ENCODE results near the gene DLX2.
"Not testable (repeated sequence)": the region's sequence is repeated elsewhere in the genome, so short reads cannot be mapped to it uniquely, and the experiment has no call there.

Gene DLX2

DNA sequence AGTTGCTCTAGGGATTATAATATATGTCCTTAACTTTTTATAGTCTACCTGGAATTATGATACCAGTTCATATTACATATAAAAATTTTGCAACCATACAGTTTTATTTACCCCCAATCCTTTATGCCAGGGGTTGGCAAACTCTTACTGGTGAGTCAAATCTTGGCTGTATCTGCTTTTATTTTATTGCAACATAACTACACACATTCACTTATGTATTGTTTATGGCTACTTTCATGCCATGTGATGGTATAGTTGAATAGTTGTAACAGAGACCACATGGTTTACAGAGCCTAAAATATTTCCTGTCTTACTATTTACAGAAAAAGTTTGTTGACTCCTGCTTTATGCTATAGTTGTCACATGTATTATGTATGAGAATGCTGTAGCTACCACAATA, 25.8 kb upstream of the DLX2 start:
- no peak overlapping the region for H3K4me3 ChIP-seq (ENCODE audit: low read depth, low read length)
- no peak overlapping the region for H3K27ac ChIP-seq (ENCODE audit: low read depth, low read length)
- H3K4me1 ChIP-seq (ENCODE audit: control insufficient read depth, insufficient read depth, low read length, unreplicated experiment): no peaks in the 10 kb centered on the region
- no peaks in the 10 kb centered on the region for H3K79me2 ChIP-seq (ENCODE audit: control insufficient read depth, insufficient read depth, low read length, unreplicated experiment)
- no peak overlapping the region for H2AFZ ChIP-seq (ENCODE audit: low read length, unreplicated experiment)
- no peaks in the 10 kb centered on the region for H3K27me3 ChIP-seq (ENCODE audit: insufficient read depth, low read length)
- no peaks in the 10 kb centered on the region for H3K36me3 ChIP-seq (ENCODE audit: insufficient read depth, low read length)

DNA sequence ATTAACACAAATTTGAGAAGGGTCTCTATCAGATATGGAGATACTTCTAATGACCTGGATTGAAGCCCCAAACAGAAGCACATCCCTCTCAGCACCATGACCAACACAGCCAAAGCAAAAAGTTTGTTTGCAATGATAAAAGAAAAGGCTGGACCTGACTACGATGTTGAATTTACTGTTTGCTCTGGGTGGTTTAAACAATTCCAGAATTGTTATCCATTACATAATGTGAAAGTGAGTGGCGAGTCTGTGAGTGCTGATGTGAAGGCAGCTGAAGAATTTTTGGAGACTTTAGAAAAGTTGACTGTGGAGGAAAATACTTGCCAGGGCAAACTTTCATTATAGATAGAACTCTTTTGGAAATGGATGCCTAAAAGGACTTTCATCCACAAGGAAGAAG, 17.4 kb upstream of the DLX2 start:
- H3K36me3 ChIP-seq (ENCODE audit: insufficient read depth, low read length): no peaks in the 10 kb centered on the region
- H2AFZ ChIP-seq (ENCODE audit: low read length, unreplicated experiment): no peak overlapping the region
- H3K4me1 ChIP-seq (ENCODE audit: control insufficient read depth, insufficient read depth, low read length, unreplicated experiment): peaks cover 23% of the 10 kb centered on the region
- H3K4me3 ChIP-seq (ENCODE audit: low read depth, low read length): no peak overlapping the region
- no peaks in the 10 kb centered on the region for H3K79me2 ChIP-seq (ENCODE audit: control insufficient read depth, insufficient read depth, low read length, unreplicated experiment)
- no peaks in the 10 kb centered on the region for H3K27me3 ChIP-seq (ENCODE audit: insufficient read depth, low read length)
- no peak overlapping the region for H3K27ac ChIP-seq (ENCODE audit: low read depth, low read length)

DNA sequence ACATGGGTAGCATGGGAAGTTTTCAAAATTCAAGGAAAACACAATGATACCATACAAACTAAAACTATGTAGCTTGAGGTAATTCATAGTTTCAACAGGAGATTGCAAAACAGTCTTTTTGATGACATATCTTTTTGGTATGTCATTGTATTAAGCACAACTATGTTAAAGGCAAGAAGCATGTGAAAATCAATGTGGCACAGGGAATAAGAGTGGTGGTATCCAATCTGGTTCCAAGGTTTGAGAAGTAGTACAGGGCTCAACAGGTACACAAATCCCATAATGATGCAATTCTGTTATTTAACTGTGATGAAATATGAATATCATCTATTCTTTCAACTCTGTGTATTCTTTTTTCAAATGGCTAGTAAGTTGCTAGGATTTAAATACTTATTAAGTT, 16.4 kb upstream of the DLX2 start:
- H2AFZ ChIP-seq (ENCODE audit: low read length, unreplicated experiment): peak overlapping the region; percentile 82
- no peaks in the 10 kb centered on the region for H3K27me3 ChIP-seq (ENCODE audit: insufficient read depth, low read length)
- H3K4me1 ChIP-seq (ENCODE audit: control insufficient read depth, insufficient read depth, low read length, unreplicated experiment): peaks cover 23% of the 10 kb centered on the region
- H3K79me2 ChIP-seq (ENCODE audit: control insufficient read depth, insufficient read depth, low read length, unreplicated experiment): no peaks in the 10 kb centered on the region
- H3K4me3 ChIP-seq (ENCODE audit: low read depth, low read length): peak overlapping the region; percentile 67
- H3K27ac ChIP-seq (ENCODE audit: low read depth, low read length): peak overlapping the region; percentile 97
- H3K36me3 ChIP-seq (ENCODE audit: insufficient read depth, low read length): no peaks in the 10 kb centered on the region

DNA sequence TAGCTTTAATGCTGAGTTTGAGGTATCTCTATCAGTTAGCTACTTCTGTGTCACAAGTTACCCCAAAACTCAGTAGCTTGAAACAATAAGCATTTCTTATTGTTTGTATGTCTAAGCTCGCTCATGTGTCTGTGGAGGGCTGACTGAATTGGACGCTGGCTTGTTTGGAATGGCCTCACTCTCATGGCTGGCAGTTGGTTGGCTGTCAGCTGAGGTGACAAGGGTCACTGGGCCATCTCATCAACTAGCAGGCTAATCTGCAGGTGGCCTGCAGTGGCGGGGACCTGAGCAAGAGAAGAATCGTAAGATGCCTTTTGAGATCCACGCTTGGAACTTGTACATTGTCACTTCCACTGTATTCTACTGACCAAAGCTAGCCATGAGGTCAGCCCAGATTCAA, 13.4 kb upstream of the DLX2 start:
- Histone ChIP-seq H2AFZ (ENCODE audit: low read length, unreplicated experiment) (no peak overlapping the region), H3K4me3 (ENCODE audit: low read depth, low read length) (no peak overlapping the region), H3K79me2 (ENCODE audit: control insufficient read depth, insufficient read depth, low read length, unreplicated experiment) (no peaks in the 10 kb centered on the region), H3K27ac (ENCODE audit: low read depth, low read length) (no peak overlapping the region), H3K27me3 (ENCODE audit: insufficient read depth, low read length) (no peaks in the 10 kb centered on the region), H3K4me1 (ENCODE audit: control insufficient read depth, insufficient read depth, low read length, unreplicated experiment) (peaks cover 17% of the 10 kb centered on the region), H3K36me3 (ENCODE audit: insufficient read depth, low read length) (no peaks in the 10 kb centered on the region)

DNA sequence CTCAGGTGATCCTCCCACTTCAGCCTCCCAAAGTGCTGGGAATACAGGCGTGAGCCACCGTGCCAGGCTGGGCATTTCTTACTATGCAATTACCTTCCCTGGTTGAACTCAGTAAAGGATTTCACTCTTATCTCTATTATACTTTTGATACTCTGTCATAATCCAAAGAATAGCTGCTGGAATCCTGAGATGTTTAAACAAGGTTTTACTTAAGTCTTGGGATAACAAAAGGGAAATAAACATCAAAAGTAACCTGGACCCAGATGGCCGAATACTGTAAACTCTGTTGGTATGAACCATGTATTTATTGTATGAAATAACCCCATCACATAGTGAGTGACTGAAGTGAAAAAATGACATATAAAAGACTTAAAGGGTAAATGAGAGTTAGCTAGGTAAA, 11.9 kb upstream of the DLX2 start:
- H3K4me3 ChIP-seq (ENCODE audit: low read depth, low read length): no peak overlapping the region
- H3K36me3 ChIP-seq (ENCODE audit: insufficient read depth, low read length): no peaks in the 10 kb centered on the region
- no peaks in the 10 kb centered on the region for H3K27me3 ChIP-seq (ENCODE audit: insufficient read depth, low read length)
- no peak overlapping the region for H2AFZ ChIP-seq (ENCODE audit: low read length, unreplicated experiment)
- no peaks in the 10 kb centered on the region for H3K79me2 ChIP-seq (ENCODE audit: control insufficient read depth, insufficient read depth, low read length, unreplicated experiment)
- H3K27ac ChIP-seq (ENCODE audit: low read depth, low read length): no peak overlapping the region
- peaks cover 11% of the 10 kb centered on the region for H3K4me1 ChIP-seq (ENCODE audit: control insufficient read depth, insufficient read depth, low read length, unreplicated experiment)

DNA sequence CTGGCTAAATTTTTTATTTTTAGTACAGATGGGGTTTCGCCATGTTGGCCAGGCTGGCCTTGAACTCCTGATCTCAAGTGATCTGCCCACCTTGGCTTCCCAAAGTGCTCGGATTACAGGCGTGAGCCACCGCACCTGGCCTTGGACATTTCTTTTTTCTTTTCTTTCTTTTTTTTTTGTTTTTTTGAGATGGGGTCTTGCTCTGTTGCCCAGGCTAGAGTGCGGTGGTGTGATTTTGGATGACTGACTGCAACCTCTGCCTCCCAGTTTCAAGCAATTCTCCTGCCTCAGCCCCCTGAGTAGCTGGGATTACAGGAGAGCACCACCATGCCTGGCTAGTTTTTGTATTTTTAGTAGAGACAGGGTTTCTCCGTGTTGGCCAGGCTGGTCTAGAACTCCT, 11.5 kb upstream of the DLX2 start:
- H2AFZ ChIP-seq (ENCODE audit: low read length, unreplicated experiment); H3K27ac ChIP-seq (ENCODE audit: low read depth, low read length); H3K27me3 ChIP-seq (ENCODE audit: insufficient read depth, low read length); H3K4me1 ChIP-seq (ENCODE audit: control insufficient read depth, insufficient read depth, low read length, unreplicated experiment); H3K36me3 ChIP-seq (ENCODE audit: insufficient read depth, low read length); H3K4me3 ChIP-seq (ENCODE audit: low read depth, low read length); H3K79me2 ChIP-seq (ENCODE audit: control insufficient read depth, insufficient read depth, low read length, unreplicated experiment): not testable (repeated sequence)

DNA sequence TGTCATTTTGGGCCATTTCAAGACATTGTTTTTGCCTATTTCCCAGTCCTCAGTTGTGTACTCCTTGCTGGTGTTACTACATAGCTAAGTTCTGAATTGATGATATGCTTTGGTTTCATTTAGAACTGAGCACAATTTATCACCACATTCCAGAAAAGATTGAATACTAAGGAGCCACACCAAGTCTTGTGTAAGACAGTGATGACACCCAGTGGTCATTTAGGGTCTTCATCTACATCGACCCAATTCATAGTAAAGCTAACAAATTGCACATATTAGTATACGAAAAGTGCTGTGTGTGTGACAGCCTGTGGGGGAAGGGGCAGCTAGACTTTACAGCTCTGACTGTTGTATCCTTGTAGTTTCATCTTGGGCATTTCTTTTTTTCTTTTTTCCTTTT, 10.9 kb upstream of the DLX2 start:
- no peak overlapping the region for H2AFZ ChIP-seq (ENCODE audit: low read length, unreplicated experiment)
- no peaks in the 10 kb centered on the region for H3K79me2 ChIP-seq (ENCODE audit: control insufficient read depth, insufficient read depth, low read length, unreplicated experiment)
- H3K4me1 ChIP-seq (ENCODE audit: control insufficient read depth, insufficient read depth, low read length, unreplicated experiment): peaks cover 1% of the 10 kb centered on the region
- H3K27ac ChIP-seq (ENCODE audit: low read depth, low read length): no peak overlapping the region
- H3K27me3 ChIP-seq (ENCODE audit: insufficient read depth, low read length): no peaks in the 10 kb centered on the region
- H3K4me3 ChIP-seq (ENCODE audit: low read depth, low read length): no peak overlapping the region
- no peaks in the 10 kb centered on the region for H3K36me3 ChIP-seq (ENCODE audit: insufficient read depth, low read length)

DNA sequence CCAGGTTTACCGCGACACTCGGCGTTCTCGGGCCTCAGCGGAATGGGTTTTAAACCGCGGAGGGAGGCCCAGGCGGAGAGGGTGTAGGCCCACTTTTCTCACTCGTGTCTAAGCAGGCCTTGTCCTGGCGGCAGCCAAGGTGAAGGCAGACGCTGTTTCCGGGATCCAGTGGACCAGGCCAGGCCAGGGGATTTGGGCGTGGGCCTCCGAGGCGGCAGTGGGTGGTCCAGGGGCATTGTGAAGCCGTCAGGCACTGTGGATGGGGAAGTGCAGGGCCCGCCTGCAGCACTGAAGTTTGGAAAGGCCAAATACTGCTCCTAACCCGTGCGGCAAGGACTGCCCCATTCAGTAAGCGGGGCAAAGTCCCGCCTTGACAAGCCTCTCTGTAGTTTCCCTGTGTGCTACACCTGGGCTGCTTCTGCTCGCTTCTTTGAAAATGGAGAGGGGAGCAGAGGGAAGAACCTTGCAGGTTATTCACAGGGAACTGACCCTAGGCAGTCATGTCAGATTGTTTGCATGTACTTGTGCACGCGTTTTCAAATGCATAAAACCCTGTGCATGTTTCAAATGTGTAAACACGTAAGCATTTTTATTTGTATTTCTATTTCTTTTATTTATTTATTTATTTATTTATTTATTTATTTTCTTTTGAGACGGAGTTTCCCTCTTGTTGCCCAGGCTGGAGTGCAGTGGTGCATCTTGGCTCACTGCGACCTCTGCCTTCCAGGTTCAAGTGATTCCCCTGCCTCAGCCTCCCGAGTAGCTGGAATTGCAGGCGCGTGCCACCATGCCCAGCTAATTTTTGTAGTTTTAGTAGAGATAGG, 7.5 kb upstream of the DLX2 start:
- Histone ChIP-seq H3K27ac (ENCODE audit: low read depth, low read length) (no peak overlapping the region), H3K27me3 (ENCODE audit: insufficient read depth, low read length) (no peaks in the 10 kb centered on the region), H3K79me2 (ENCODE audit: control insufficient read depth, insufficient read depth, low read length, unreplicated experiment) (no peaks in the 10 kb centered on the region), H3K4me1 (ENCODE audit: control insufficient read depth, insufficient read depth, low read length, unreplicated experiment) (no peaks in the 10 kb centered on the region), H3K36me3 (ENCODE audit: insufficient read depth, low read length) (no peaks in the 10 kb centered on the region), H2AFZ (ENCODE audit: low read length, unreplicated experiment) (no peak overlapping the region), H3K4me3 (ENCODE audit: low read depth, low read length) (no peak overlapping the region)

DNA sequence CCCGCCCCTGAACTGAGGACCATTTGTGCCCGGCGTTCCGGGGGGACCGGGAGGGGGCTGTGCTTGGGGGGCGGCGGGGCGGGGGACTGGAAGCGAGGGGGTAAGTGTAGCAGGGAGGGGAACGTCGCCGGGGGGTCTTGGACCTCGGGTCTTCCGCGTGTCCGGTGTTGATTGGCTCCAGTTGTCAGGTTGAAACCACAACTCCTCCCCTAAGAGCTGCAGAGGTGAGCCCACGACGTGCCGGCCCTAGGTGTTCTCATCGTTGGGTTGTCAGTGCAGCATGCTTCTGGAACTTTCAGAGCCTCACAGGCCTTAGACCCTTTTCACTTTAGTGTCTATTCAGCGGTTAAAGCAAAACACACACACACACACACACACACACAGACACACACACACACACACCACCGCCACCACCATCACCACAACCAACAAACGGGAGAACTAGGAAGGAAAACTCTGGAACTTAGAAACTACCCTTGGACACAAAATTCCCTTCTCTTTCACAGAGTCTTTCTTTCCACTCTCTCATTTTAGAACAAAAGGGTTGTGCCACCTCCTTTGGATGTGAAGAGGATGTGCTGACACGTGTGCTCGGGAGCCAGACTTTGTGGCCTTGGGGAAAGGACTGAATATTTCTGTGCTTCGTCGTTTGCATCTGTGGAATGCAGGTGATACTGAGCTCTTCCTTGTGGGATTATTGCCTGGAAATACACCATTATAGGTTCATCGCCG, 6.7 kb upstream of the DLX2 start:
- Histone ChIP-seq H3K4me3 (ENCODE audit: low read depth, low read length) (no peak overlapping the region), H3K27me3 (ENCODE audit: insufficient read depth, low read length) (no peaks in the 10 kb centered on the region), H3K27ac (ENCODE audit: low read depth, low read length) (no peak overlapping the region), H2AFZ (ENCODE audit: low read length, unreplicated experiment) (no peak overlapping the region), H3K4me1 (ENCODE audit: control insufficient read depth, insufficient read depth, low read length, unreplicated experiment) (no peaks in the 10 kb centered on the region), H3K36me3 (ENCODE audit: insufficient read depth, low read length) (no peaks in the 10 kb centered on the region), H3K79me2 (ENCODE audit: control insufficient read depth, insufficient read depth, low read length, unreplicated experiment) (no peaks in the 10 kb centered on the region)

DNA sequence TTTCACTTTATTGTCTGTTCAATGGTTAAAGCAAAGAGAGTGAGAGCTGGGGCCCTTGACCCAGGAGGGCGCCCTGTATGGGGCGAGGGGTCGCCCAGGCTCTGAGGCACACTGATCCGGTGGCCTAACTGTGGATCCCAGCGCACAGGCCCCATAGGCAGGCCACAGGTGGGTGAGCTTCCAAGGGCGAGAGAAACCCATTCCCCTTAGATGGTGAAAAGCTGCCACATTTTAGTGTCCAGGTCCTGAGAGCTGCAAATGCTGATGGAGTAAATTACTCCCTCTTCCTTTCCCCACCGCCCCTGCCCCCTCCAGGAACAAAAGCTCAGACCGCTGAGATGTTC, 5.9 kb upstream of the DLX2 start:
- no peak overlapping the region for H3K4me3 ChIP-seq (ENCODE audit: low read depth, low read length)
- no peak overlapping the region for H3K27ac ChIP-seq (ENCODE audit: low read depth, low read length)
- no peaks in the 10 kb centered on the region for H3K27me3 ChIP-seq (ENCODE audit: insufficient read depth, low read length)
- H3K36me3 ChIP-seq (ENCODE audit: insufficient read depth, low read length): no peaks in the 10 kb centered on the region
- no peaks in the 10 kb centered on the region for H3K4me1 ChIP-seq (ENCODE audit: control insufficient read depth, insufficient read depth, low read length, unreplicated experiment)
- no peaks in the 10 kb centered on the region for H3K79me2 ChIP-seq (ENCODE audit: control insufficient read depth, insufficient read depth, low read length, unreplicated experiment)
- H2AFZ ChIP-seq (ENCODE audit: low read length, unreplicated experiment): no peak overlapping the region

Measured in ACC112 (cell line).